ENCODE measurements around the gene KDM5A. TPM values are rescaled to one million over a fixed set of nuclear protein-coding genes. Genes with fewer than 3 reads are reported as not detected.

The KDM5A gene
- total RNA-seq, 1 donor from 2014 or later: 72.0 TPM

GRCh38 chr12:264269-264668 lies 124.9 kb downstream of the KDM5A start:
- DNase-seq: no peak
- Histone ChIP-seq H3K27me3 (peaks cover 5% of the 10 kb centered on the region), H3K4me3 (no peak overlapping the region), H3K36me3 (no peaks in the 10 kb centered on the region), H3K9me3 (no peaks in the 10 kb centered on the region), H3K27ac (no peak overlapping the region), H3K4me1 (no peaks in the 10 kb centered on the region)
- intact Hi-C loops (cut with DNase I): no loop called here
- no peak for ATAC-seq
- TF ChIP-seq CTCF (IDR thresholded peaks at IDR 0.05): no peak

- no peak for TF ChIP-seq CTCF (IDR thresholded peaks at IDR 0.05)
- Histone ChIP-seq H3K36me3 (no peaks in the 10 kb centered on the region), H3K27ac (no peak overlapping the region), H3K4me3 (no peak overlapping the region), H3K9me3 (no peaks in the 10 kb centered on the region), H3K4me1 (no peaks in the 10 kb centered on the region), H3K27me3 (peaks cover 5% of the 10 kb centered on the region)
- no peak for DNase-seq
- intact Hi-C loops (cut with DNase I): no loop called here
- no peak for ATAC-seq
Observed at GRCh38 chr12:263574-263973, 125.5 kb downstream of the KDM5A start.

- no peak within 1 kb of the TSS for H3K4me3 ChIP-seq
Observed at GRCh38 chr12:262817-263216, 126.3 kb downstream of the KDM5A start, which contains the start of gene SLC6A13. SLC6A13 (minus strand) TSS chr12:262836; CDS start chr12:260052, 2,784 bp downstream.

GRCh38 chr12:262113-262512 lies 127.0 kb downstream of the KDM5A start:
- H3K27ac ChIP-seq: no peak overlapping the region
- no peaks in the 10 kb centered on the region for H3K9me3 ChIP-seq
- ATAC-seq (no peak), DNase-seq (no peak)
- H3K36me3 ChIP-seq: no peaks in the 10 kb centered on the region
- no peak for TF ChIP-seq CTCF (IDR thresholded peaks at IDR 0.05)
- intact Hi-C loops (cut with DNase I): no loop called here
- H3K4me1 ChIP-seq: no peaks in the 10 kb centered on the region
- H3K4me3 ChIP-seq: no peak overlapping the region
- H3K27me3 ChIP-seq: peaks cover 11% of the 10 kb centered on the region

More at GRCh38 chr12:262817-263216, 126.3 kb downstream of the KDM5A start, which contains the start of gene SLC6A13:
- peak; percentile 77 for DNase-seq
- H3K4me1 ChIP-seq: no peaks in the 10 kb centered on the region
- no peak within 1 kb of the TSS for H3K27ac ChIP-seq
- ATAC-seq: peak; percentile 95
- intact Hi-C loops (cut with DNase I): no loop called here
- H3K9me3 ChIP-seq: no peaks in the 10 kb centered on the region
- no peak for TF ChIP-seq CTCF (IDR thresholded peaks at IDR 0.05)
- peaks cover 10% of the 10 kb centered on the region for H3K27me3 ChIP-seq
- no peaks in the 10 kb centered on the region for H3K36me3 ChIP-seq

GRCh38 chr12:257521-258321 lies 131.4 kb downstream of the KDM5A start:
- Histone ChIP-seq H3K4me1 (no peaks in the 10 kb centered on the region), H3K27ac (no peak overlapping the region), H3K9me3 (no peaks in the 10 kb centered on the region), H3K36me3 (no peaks in the 10 kb centered on the region), H3K4me3 (no peak overlapping the region), H3K27me3 (peaks cover 6% of the 10 kb centered on the region)
- DNase-seq (no peak), ATAC-seq (no peak)
- intact Hi-C loops (cut with DNase I): no loop called here
- no peak for TF ChIP-seq CTCF (IDR thresholded peaks at IDR 0.05)

Measured in upper lobe of right lung (tissue), 1 donor.